GM12878 (cell line): ENCODE data around the gene CDH2. TPM values are rescaled to one million over a fixed set of nuclear protein-coding genes. Genes with fewer than 3 reads are reported as not detected.

ENCODE experiments used
- ATAC-seq: fragments of 200-7000 bp; cut with Tn5 transposase; 3 replicates; pipeline ENCODE4 v1.9.1; 2020; ENCODE audit warnings: mild to moderate bottlenecking, moderate library complexity
- BruUV-seq: library from RNA; stranded (reverse); fragments of 400-500 nt; replicated peaks from 2 replicates; lab custom pipeline; 2021; lab: Mats Ljungman, UMichigan
- CTCF ChIA-PET: fragments of 300-600 bp; sonication (Branson Sonifier 250); formaldehyde crosslinking; extraction: SDS; loops from one replicate; lab custom pipeline; 2021; ENCODE audit warnings: inconsistent platforms; lab: Yijun Ruan, JAX
- POLR2A ChIA-PET: fragments of 350-600 bp; formaldehyde crosslinking; extraction: SDS; loops from one replicate; lab custom pipeline; 2021; ENCODE audit warnings: inconsistent platforms; lab: Charles Lee
- RAD21 ChIA-PET: fragments of 300-600 bp; sonication (Branson Sonifier 250); formaldehyde crosslinking; loops from one replicate; lab custom pipeline; 2023; ENCODE audit warnings: antibody characterized with exemption; ENCODE audit not compliant: unreplicated experiment; lab: Charles Lee
- SMC1A ChIA-PET: fragments of 300-600 bp; sonication (Branson Sonifier 250); formaldehyde crosslinking; loops from one replicate; lab custom pipeline; 2023; ENCODE audit not compliant: unreplicated experiment, uncharacterized antibody; lab: Charles Lee
- DNase-seq: peaks from one replicate; pipeline ENCODE4 v3.0.0-alpha.2; 2011; ENCODE audit warnings: low read depth, low spot score
- FAIRE-seq: peaks from 3 replicates; lab custom pipeline; 2011; peaks lifted over from hg19 to GRCh38; lab: Jason Lieb, UNC
- H2AFZ ChIP-seq: 2 replicates; pipeline ENCODE4 v1.6.0; 2011; ENCODE audit warnings: low read depth, low read length, control low read depth; ENCODE audit not compliant: control insufficient read depth
- H3K27ac ChIP-seq: 2 replicates; pipeline ENCODE4 v1.5.1; 2011; ENCODE audit warnings: control low read depth; ENCODE audit not compliant: control insufficient read depth, insufficient read depth
- H3K27me3 ChIP-seq, 2 experiments: replicated peaks in 1 of 2; 2 replicates each; pipeline versions ENCODE4 v1.6.0 to v1.6.1; 2011; ENCODE audit warnings: low read length in 1 of 2; ENCODE audit not compliant: control insufficient read depth in 2 of 2, insufficient read depth in 2 of 2
- H3K36me3 ChIP-seq, 2 experiments: 2 replicates each; pipeline ENCODE4 v1.5.1; 2011; ENCODE audit warnings: low read length in 1 of 2; ENCODE audit not compliant: control insufficient read depth in 2 of 2, insufficient read depth in 2 of 2
- H3K4me1 ChIP-seq: 2 replicates; pipeline ENCODE4 v1.6.1; 2011; ENCODE audit warnings: mild to moderate bottlenecking, low read length, moderate library complexity, mixed read lengths; ENCODE audit not compliant: control insufficient read depth, insufficient read depth
- H3K4me2 ChIP-seq: 2 replicates; pipeline ENCODE4 v1.6.0; 2011; ENCODE audit warnings: control low read depth; ENCODE audit not compliant: control insufficient read depth, insufficient read depth
- H3K4me3 ChIP-seq: fragments of 200-600 bp; sonication (generic); 2 replicates; pipeline ENCODE4 v1.5.1; 2016
- H3K79me2 ChIP-seq: 2 replicates; pipeline ENCODE4 v1.6.0; 2011; ENCODE audit warnings: low read length; ENCODE audit not compliant: control insufficient read depth, insufficient read depth
- H3K9ac ChIP-seq: 2 replicates; pipeline ENCODE4 v1.8.0; 2011; ENCODE audit warnings: low read length, control low read depth, mixed read lengths; ENCODE audit not compliant: control insufficient read depth, insufficient read depth
- H3K9me3 ChIP-seq: replicated peaks from 3 replicates; pipeline ENCODE4 v1.5.1; 2011; ENCODE audit warnings: mild to moderate bottlenecking, low read length; ENCODE audit not compliant: control insufficient read depth, insufficient read depth
- H4K20me1 ChIP-seq: 2 replicates; pipeline ENCODE4 v1.6.0; 2011; ENCODE audit not compliant: control insufficient read depth, insufficient read depth
- CHD2 ChIP-seq: IDR thresholded peaks from 2 replicates; pipeline ENCODE4 v1.6.1; 2011; ENCODE audit warnings: low read depth, low read length, improper control_type of control experiment, borderline replicate concordance
- JUND ChIP-seq: IDR thresholded peaks from 2 replicates; pipeline ENCODE4 v1.6.1; 2012; ENCODE audit warnings: low read depth, mild to moderate bottlenecking, low read length, improper control_type of control experiment, moderate library complexity
- PAX5 ChIP-seq: IDR thresholded peaks from 2 replicates; pipeline ENCODE4 v1.6.1; 2011; ENCODE audit warnings: low read depth, low read length, borderline replicate concordance
- RELB ChIP-seq: fragments of 450-650 bp; IDR thresholded peaks from 2 replicates; pipeline ENCODE4 v1.6.1; 2017; ENCODE audit warnings: low read depth, mild to moderate bottlenecking, moderate library complexity
- RUNX3 ChIP-seq: IDR thresholded peaks from 2 replicates; pipeline ENCODE4 v1.6.1; 2012; ENCODE audit warnings: low read length, inconsistent platforms
- SRF ChIP-seq, 2 experiments: IDR thresholded peaks; 2 replicates each; pipeline ENCODE4 v1.6.1; 2011; ENCODE audit warnings: low read depth in 2 of 2, low read length in 2 of 2, mild to moderate bottlenecking in 1 of 2, moderate library complexity in 1 of 2
- ZNF384 ChIP-seq: IDR thresholded peaks from 2 replicates; pipeline ENCODE4 v1.6.1; 2012; ENCODE audit warnings: low read depth, mild to moderate bottlenecking, low read length, improper control_type of control experiment, borderline replicate concordance
- WGBS: methylation state at CpG from one replicate; pipeline ENCODE4 v1.1.6; 2016; ENCODE audit warnings: low lambda C conversion rate; ENCODE audit not compliant: insufficient replicate concordance, insufficient coverage; ENCODE audit errors: missing lambda C conversion rate; 5-methylcytosine and 5-hydroxymethylcytosine counted together
- in situ Hi-C: fragments of 300-500 bp; cut with MboI; formaldehyde crosslinking; loops from 9 replicates; pipeline ENCODE4 v1.14.3; 2018; ENCODE audit warnings: mixed read lengths
- intact Hi-C: fragments of 100-400 bp; cut with micrococcal nuclease; formaldehyde crosslinking; loops from one replicate; pipeline ENCODE4 v1.14.2; 2022; ENCODE audit not compliant: unreplicated experiment
- polyA plus RNA-seq, 11 experiments: library from polyadenylated mRNA; depleted of rRNA in 4 of 11; unstranded in 6 of 11; stranded (reverse) in 5 of 11; fragments of >200 nt; fragmentation: Nextera tagmentation in 4 of 11; fragmentation: Illumina TruSeq in 1 of 11; extraction: Ambion mirVana in 4 of 11; extraction: Trizol in 1 of 11; gene quantifications; 1 replicate in 1 of 11; 2 replicates in 10 of 11; pipeline versions ENCODE4 v1.2.1 to v1.2.3, GENCODE V29; 2011 to 2016; ENCODE audit warnings: inconsistent platforms in 2 of 11, missing spikeins in 2 of 11, low read depth in 1 of 11
- total RNA-seq, 4 experiments: library from RNA; depleted of rRNA in 3 of 4; stranded (reverse); fragments of >200 nt in 3 of 4; fragmentation: Illumina TruSeq in 1 of 4; extraction: Trizol in 1 of 4; gene quantifications; 2 replicates each; pipeline versions ENCODE4 v1.2.1 to v1.2.3, GENCODE V29; 2013 to 2021

Gene CDH2
- total and polyA plus RNA-seq, 10 of the 15 experiments (the other 5 are each of a cell fraction or from before 2014, with no cell fraction given), result 0.01 to 0.25 (median 0.06) TPM; not detected in 4

- ChIA-PET POLR2A (no interaction called here), SMC1A (no interaction called here), RAD21 (no interaction called here), CTCF (no interaction called here)
- WGBS, result 17% methylated on average over 14 of the region's 14 CpGs
- Histone ChIP-seq H3K27me3 (no peaks in the 10 kb centered on the region; a peak in 1 of 4 replicates), H3K9me3 (no peaks in the 10 kb centered on the region), H2AFZ (no peak overlapping the region), H3K9ac (no peak overlapping the region), H3K4me2 (no peak overlapping the region), H3K4me3 (no peak overlapping the region), H3K4me1 (no peaks in the 10 kb centered on the region), H4K20me1 (no peaks in the 10 kb centered on the region), H3K36me3 (no peaks in the 10 kb centered on the region), H3K79me2 (no peaks in the 10 kb centered on the region), H3K27ac (no peak overlapping the region)
- FAIRE-seq, result no peak
- BruUV-seq, result no TSS peak
- in situ Hi-C loops, result no loop called here
- TF ChIP-seq CHD2 (no peak), SRF (IDR thresholded peaks at IDR 0.05; ENCODE audit: low read depth in 2 of 2, low read length in 2 of 2) (no peak), JUND (no peak), RUNX3 (no peak), RELB (no peak), PAX5 (no peak), ZNF384 (no peak)
- DNase-seq, result no peak
- no peak for ATAC-seq
- intact Hi-C loops, result no loop called here
Measured at GRCh38 chr18:28149810-28150420, 27.0 kb downstream of the CDH2 start.
